GM18520 (cell line): ENCODE measurements around the gene RING1.

Source experiments
- ATAC-seq: cut with Tn5 transposase; IDR thresholded peaks from one replicate; pipeline ENCODE4 v1.9.1; 2021; ENCODE audit not compliant: unreplicated experiment

Gene RING1

GRCh38 chr6:33241968-33242367, 33.7 kb downstream of the RING1 start:
- no peak for ATAC-seq

DNA sequence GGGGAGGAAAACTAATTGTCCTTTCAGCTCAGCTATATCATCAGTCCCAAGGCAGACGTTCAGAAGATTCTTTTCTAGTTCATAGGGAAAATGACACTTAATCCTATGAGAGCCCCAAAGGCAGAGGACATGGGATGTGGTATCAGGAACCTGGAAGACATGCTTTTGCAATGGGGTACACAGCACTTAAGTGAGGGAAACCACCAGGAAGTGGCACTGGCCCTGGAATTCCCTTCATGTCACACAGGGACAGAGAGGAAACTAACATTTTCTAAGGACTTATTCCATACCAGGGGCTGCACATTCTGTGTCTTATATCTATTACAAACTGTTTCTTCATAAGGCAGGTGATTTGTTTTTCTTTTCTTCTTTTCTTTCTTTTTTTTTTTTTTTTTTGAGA, 35.2 kb downstream of the RING1 start:
- no peak for ATAC-seq

DNA sequence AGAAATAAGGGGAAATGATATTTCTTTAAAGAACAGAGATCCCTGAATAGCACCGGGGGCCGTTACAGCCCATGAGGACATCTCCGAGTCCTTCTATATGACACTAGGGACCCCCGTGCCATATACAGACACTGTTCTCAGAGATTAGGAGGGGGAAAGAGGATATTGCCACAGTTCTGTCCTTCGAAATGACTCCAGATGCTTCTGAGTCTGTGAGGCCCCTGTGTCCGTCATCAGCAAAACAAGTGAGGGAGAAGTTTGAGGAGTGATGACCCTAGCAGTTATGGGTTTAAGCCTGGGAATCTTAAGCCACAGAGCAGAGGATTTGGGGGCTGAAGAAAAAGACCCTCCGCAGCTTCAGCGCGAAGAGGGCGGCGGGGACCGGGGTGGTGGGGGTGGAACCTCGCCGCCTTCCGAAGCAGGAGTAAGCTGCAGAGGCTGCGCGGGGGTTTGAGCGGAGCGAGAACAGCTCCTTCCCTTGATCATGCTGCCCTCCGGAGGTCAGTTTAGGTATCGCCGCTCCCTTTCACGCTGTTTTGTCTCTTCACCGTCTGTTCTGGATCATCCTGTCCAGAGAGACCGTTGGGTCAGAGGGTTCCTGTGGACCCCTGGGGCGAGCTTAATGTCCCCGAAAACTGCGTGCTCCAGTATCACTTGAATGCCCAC, 39.8 kb downstream of the RING1 start:
- ATAC-seq = peak; percentile 33

GRCh38 chr6:33248643-33248931, 40.3 kb downstream of the RING1 start:
- peak; percentile 1 for ATAC-seq

DNA sequence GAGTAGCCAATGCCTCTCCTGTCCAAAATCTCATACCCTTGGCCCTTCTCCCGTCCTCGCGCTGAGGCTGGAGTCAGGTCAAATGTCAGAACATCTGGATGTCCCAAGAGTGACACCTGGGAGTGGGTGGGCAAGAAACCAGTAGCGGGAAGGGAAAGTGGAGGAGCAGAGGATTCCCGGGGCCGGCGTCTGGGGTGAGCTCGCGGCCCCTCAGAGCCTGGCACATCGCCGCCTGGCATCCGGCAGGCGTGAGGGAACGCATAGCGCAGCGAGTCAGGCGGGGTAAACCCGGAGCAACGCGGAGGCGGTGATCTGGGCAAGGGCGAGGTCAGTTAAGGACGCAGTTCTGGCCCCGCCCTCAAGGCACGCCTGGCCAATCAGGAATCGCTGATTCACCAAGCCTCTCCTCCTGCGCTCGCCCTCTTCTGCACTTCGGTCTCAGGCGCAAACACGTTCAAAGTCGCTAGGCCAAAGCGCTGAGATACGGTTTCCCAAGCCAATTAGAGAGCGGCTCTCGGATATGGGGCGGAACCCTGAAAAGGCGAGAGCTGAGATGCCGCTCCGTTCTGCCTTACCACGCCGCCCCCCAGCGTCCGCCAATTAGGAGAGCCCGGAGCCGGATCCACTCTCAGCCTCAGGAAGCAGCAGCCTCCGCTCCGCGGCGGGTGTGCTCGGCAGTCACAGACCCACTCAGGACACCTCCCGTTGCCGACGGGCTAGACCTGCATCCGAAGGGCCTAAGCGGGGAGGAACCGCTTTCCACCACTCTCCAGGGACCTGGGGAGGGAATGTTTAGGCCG, 40.8 kb downstream of the RING1 start:
- peak; percentile 87 for ATAC-seq

- no peak for ATAC-seq
These were observed 41.7 kb downstream of the RING1 start for GRCh38 chr6:33249732-33250630.

DNA sequence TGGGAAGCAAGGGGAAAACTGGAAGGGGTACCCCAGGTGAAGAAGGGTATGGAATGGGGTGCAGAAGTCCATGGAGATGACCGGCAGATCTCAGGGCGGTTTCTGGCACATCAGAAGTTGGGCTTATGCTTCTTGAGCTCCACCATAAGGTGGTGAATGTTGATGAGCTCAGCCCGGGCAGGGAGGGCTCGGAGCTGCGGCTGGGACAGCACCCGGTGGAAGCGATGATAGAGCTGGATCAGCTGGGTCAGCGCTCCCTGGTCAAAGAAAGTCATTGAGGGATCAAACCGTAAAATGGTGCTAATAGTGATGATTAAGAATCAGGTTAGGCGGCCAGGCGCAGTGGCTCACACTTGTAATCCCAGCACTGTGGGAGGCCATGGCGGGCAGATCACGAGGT, 42.4 kb downstream of the RING1 start:
- no peak for ATAC-seq

DNA sequence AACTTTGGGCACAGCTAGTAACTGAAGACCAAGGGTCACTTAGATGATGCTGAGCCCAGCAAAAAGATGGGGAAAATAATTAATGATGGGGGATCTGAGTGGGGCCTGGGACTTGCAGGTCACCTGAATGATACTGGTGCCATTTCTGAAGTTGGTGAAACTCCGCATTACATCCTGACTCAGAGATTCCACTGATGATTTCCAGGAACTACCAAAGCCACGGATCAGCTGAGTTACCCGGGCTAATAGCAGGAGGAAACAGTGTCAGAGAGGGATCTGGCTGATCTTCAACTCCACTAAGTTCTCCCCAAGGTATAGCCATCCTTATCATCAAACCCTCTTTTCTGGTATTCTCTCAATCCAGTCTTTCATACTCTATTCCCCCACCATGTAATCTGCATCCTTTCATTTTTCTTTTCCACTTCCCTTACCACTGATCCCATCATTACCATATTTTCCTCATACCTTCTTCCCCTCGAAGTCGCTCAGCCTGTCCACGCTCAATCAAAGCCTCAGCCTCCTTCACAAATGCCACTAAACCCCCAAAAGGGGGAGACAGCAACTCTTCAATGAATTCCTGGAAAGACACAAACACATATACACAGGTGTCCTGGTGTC, 43.2 kb downstream of the RING1 start:
- ATAC-seq = no peak

- no peak for ATAC-seq
These were observed 44.5 kb downstream of the RING1 start for GRCh38 chr6:33252759-33253158.

DNA sequence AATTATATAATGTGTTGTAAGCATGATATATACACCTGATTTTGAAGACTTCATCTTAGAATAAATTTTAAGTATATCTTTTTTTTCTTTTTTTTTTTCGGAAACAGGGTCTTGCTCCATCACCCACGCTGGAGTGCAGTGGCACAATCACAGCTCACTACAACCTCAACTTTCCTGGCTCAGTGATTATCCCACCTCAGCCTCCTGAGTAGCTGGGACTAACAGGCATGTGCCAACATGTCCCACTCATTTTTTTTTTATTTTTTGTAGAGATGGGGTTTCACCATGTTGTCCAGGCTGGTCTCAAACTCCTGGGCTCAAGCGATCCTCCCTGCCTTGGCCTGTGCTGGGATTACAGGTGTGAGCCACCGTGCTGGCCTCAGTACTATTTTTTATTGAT, 46.3 kb downstream of the RING1 start:
- no peak for ATAC-seq

- no peak for ATAC-seq
These were observed 50.7 kb downstream of the RING1 start for GRCh38 chr6:33259032-33259431.
